HG02759 (cell line): ENCODE results near the gene REEP3.

Experiments
- ATAC-seq: cut with Tn5 transposase; IDR thresholded peaks from one replicate; pipeline ENCODE4 v1.9.1; 2021; ENCODE audit warnings: mild to moderate bottlenecking, moderate library complexity; ENCODE audit not compliant: unreplicated experiment

Gene REEP3

GRCh38 chr10:63505562-63505961 is 15.6 kb upstream of the REEP3 start:
- no peak for ATAC-seq

- ATAC-seq, result no peak
Observed at GRCh38 chr10:63506554-63506953, 14.6 kb upstream of the REEP3 start.

GRCh38 chr10:63515002-63515763 is 6.0 kb upstream of the REEP3 start:
- no peak for ATAC-seq

- no peak for ATAC-seq
Observed at GRCh38 chr10:63516207-63516606, 5.0 kb upstream of the REEP3 start.

- no peak for ATAC-seq
Observed at GRCh38 chr10:63518690-63519288, 2.4 kb upstream of the REEP3 start.

- peak; percentile 75 for ATAC-seq
Observed at GRCh38 chr10:63521416-63522276, 445 bp downstream of the REEP3 start.

GRCh38 chr10:63522277-63522687 is 1.1 kb downstream of the REEP3 start:
- ATAC-seq, result no peak

- no peak for ATAC-seq
Observed at GRCh38 chr10:63522995-63523394, 1.8 kb downstream of the REEP3 start.

GRCh38 chr10:63525021-63525420 is 3.8 kb downstream of the REEP3 start:
- no peak for ATAC-seq

GRCh38 chr10:63527401-63527800 is 6.2 kb downstream of the REEP3 start:
- no peak for ATAC-seq

GRCh38 chr10:63528084-63528744 is 7.0 kb downstream of the REEP3 start:
- no peak for ATAC-seq

GRCh38 chr10:63530409-63530808 is 9.2 kb downstream of the REEP3 start:
- no peak for ATAC-seq

- ATAC-seq, result no peak
Observed at GRCh38 chr10:63534723-63535122, 13.5 kb downstream of the REEP3 start.

- no peak for ATAC-seq
Observed at GRCh38 chr10:63536698-63537097, 15.5 kb downstream of the REEP3 start.

- ATAC-seq, result no peak
Observed at GRCh38 chr10:63537536-63537935, 16.3 kb downstream of the REEP3 start.

- no peak for ATAC-seq
Observed at GRCh38 chr10:63539377-63539776, 18.2 kb downstream of the REEP3 start.

GRCh38 chr10:63539994-63540393 is 18.8 kb downstream of the REEP3 start:
- ATAC-seq, result no peak

- no peak for ATAC-seq
Observed at GRCh38 chr10:63542835-63543575, 21.8 kb downstream of the REEP3 start.

- no peak for ATAC-seq
Observed at GRCh38 chr10:63543576-63543962, 22.4 kb downstream of the REEP3 start.

GRCh38 chr10:63544418-63544817 is 23.2 kb downstream of the REEP3 start:
- no peak for ATAC-seq
